ENCODE data around the gene ICAM5.
"Not testable (repeated sequence)": the region's sequence is repeated elsewhere in the genome, so short reads cannot be mapped to it uniquely, and the experiment has no call there.

Gene ICAM5

DNA sequence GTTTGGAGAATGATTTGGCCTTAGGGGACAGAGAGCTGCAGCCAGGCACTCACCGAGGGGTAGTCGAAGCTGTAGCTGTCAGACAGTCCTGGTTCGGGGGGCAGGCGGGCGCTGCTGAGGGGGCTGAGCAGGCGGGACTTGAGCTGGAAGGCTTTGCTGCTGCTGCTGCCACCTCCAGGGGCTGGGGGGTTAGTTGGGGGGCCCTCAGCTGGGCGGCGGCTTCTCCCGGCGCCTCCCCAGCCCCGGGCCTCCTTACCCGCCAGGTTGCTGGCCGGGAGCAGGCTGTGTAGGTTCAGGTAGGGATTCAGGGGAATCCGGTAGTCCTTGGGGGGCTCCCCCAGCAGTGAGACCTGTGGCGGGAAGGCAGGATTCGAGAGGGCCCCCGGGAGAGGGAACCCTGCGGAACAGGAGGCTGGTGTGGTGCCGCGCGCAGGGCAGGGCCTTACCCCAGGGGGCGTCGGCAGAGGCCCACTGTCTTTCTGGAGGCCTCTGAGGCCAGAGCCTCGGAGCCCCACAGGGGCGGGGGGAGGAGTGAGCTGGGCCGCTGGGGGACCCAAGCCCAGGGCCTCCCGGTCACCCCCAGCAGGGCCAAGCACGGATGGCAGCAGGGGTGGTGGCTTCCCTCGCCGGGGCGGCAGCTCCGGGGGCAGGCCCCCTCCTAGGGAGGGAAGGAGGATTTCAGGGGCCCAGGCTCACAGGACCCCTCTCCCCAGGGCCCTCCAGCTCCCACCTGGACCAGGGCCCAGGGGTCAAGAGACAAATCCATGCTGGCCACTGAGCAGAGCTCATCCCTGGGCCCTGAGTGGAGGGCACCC, 31.1 kb downstream of the ICAM5 start:
- no peak for DNase-seq (ENCODE audit: low read depth)

- no peak for DNase-seq (ENCODE audit: low read depth)
Observed at GRCh38 chr19:10321417-10321797, 31.7 kb downstream of the ICAM5 start.

DNA sequence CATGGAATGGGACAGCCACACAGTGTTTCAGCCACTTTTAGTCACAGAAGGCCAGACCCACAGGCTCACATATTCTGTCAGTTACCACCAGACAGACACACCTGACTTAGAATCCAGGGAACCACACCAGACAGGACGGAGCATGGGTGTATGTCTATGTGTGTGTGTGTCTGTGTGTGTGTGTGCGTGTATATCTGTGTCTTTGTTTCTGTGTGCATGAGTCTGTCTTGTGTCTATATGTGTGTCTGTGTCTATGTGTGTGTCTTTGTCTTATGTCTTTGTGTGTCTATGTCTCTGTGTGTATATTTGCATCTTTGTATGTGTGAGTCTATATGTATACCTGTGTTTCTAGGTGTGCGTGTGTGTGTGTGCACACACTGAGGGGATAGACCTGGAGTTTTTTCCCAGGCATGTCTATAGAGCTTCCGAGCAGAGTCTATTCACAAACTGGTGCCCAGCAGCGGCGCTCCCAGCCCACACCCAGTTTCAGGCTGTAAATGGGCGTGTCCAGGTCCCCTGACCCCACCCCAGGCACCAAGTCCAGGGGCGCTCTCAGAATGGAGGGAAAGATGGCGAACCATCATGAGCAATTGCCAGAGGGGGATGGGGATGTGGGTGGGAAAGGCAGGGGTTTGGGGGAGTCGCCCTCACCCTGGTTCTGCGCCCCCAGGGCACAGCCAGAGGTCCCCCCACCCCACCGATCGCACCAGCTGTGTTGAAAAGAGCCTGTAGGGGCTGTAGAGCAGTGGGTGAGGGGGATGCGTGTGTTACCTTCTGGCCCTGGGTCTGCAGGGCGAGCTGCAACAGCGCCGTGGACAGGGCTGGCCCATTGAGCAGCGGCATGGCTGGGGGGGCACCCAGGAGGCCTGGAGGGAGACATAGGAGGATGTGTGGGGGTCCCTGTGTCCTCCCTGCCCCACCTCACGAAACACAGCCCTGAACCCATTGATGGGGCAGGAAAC, 32.4 kb downstream of the ICAM5 start:
- DNase-seq (ENCODE audit: low read depth): no peak

DNA sequence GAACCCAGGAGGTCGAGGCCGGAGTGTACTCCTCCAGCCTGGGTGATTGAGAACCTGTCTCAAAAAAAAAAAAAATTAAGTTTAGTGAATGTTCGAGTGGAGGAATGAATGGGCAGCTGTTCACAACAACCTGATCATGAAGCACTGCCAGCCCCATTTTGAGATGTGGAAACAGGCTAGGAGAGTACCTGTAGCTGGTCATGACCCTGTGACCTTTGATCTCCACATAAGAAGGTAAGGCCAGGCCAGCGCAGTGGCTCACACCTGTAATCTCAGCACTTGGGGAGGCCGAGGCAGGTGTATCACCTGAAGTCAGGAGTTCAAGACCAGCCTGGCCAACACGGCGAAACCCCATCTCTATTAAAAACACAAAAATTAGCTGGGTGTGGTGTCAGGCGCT, 36.0 kb downstream of the ICAM5 start:
- no peak for DNase-seq (ENCODE audit: low read depth)

DNA sequence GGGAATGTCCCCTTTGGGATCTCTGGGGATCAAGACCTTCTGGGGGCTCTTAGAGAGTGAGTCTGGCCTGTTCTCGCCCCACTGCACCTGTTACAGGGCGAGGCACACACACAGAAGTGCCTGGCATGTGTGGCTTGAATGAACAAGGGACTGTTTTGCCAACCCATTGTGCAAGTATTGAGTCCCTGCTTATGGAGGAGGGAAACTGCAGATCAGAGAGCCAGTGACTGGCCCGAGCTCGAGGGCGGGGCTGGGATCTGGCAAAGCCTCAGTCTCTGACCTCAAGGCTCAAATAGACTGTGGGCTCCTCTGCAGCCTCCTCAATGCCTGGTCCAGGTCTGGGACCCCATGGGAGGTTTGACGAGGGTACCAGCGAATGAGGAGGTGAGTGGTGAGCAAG, 38.0 kb downstream of the ICAM5 start:
- DNase-seq (ENCODE audit: low read depth): no peak

DNA sequence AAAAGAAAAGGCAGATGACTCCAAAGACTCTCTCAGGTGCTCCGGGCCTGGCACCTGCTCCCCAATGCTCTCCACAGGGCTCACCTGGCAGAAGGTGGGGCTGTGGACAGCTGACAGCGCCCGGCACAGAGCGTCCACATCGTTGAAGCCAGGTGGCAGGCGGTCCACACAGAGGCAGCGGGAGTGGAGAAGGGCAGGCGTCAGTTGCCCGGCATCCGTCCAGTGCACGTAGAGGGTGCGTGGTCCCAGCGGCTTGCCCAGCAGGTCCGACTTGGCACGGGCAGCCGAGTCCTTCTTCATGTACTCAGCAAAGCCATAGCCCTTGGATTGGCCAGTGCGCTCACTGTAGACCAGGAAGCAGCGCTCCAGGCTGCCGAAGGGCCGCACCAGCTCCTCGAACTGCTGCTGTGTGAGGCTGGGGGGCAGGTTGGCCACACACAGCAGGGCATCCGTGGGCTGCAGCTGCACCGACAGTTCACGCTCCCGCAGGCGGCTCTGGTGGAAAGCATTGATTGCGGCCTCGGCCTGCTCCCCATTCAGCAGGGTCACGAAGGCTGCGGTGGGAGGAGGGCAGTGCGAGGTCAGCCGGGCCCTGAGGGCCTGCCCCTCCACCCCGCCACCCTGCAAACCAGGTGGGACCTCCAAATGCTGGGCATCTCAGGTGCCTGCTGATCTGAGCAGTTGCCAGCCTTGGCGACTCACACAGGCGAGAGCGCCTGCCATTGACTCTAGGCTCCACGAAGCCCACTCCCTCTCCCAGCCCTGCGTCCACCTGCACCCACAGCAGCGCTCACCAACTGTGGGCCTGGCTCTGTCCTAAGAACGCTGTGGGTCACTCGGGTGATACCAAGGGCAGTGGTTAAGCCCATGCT, 39.0 kb downstream of the ICAM5 start:
- no peak for DNase-seq (ENCODE audit: low read depth)

DNA sequence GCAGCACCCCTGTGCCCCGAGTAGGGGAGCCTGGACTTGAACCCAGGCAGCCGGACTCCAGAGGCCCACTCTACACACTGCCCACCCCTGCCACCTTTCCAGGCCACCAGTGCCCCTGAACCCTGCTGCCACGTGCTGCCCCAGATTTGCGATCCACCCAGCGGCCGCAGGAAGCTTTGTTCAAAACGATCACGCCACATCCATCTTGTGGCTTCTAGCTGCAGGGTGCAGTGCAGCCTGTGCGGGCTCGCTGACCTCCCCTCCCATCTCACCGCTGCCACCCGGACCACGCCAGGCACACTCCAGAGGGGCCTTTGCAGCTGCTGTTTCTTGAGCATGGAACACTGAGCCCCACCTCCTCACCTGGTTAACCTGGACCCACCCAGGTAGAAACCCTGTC, 39.8 kb downstream of the ICAM5 start:
- DNase-seq (ENCODE audit: low read depth): no peak

GRCh38 chr19:10332158-10332964, 42.6 kb downstream of the ICAM5 start:
- DNase-seq (ENCODE audit: low read depth): no peak

GRCh38 chr19:10332965-10333757, 43.4 kb downstream of the ICAM5 start, which contains the start of gene RAVER1:
RAVER1 (minus strand) TSS chr19:10333529; CDS start chr19:10333507, 22 bp downstream.
- peak; percentile 98 for DNase-seq (ENCODE audit: low read depth)

- no peak for DNase-seq (ENCODE audit: low read depth)
Observed at GRCh38 chr19:10333758-10334587, 44.2 kb downstream of the ICAM5 start.

- peak; percentile 67 for DNase-seq (ENCODE audit: low read depth)
Observed at GRCh38 chr19:10334588-10335351, 45.0 kb downstream of the ICAM5 start.

DNA sequence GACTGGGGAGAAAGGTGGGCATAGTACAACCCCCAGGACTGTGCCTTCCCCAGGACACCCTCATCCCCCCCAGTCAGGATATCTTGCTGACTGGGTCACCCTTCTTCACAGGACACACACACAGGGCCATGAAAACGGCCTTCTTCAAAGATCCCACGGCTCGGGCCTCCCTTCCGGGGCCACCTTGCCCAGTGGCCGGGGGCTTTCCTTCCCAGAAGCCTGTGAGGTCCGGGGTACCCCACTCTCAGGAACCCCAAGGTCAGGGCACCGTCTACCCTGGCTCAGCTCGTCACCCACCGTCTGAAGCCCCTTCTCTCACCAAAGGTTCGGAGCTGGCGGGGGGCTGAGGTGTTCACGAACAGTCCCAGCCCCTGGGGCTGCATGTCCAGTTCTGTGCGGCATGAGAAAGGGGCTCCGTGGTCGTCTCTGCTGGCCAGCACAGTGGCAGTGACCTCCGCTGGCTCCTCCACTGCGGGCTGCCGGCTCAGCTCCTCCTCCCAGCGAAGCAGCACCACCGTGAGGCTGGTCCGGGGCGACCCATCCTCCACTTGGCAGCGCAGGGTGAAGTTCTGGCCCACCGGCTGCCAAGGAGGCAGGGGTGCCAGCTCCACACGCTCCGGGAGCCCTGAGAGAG, 45.7 kb downstream of the ICAM5 start:
- no peak for DNase-seq (ENCODE audit: low read depth)

- DNase-seq (ENCODE audit: low read depth): not testable (repeated sequence)
Observed at GRCh38 chr19:10336725-10337124, 47.0 kb downstream of the ICAM5 start.

- no peak for DNase-seq (ENCODE audit: low read depth)
Observed at GRCh38 chr19:10338940-10339339, 49.2 kb downstream of the ICAM5 start.

GRCh38 chr19:10339380-10339960, 49.7 kb downstream of the ICAM5 start, which contains the start of gene ICAM3:
ICAM3 (minus strand) TSS chr19:10339624; CDS start chr19:10339614, 10 bp downstream.
- peak; percentile 68 for DNase-seq (ENCODE audit: low read depth)

DNA sequence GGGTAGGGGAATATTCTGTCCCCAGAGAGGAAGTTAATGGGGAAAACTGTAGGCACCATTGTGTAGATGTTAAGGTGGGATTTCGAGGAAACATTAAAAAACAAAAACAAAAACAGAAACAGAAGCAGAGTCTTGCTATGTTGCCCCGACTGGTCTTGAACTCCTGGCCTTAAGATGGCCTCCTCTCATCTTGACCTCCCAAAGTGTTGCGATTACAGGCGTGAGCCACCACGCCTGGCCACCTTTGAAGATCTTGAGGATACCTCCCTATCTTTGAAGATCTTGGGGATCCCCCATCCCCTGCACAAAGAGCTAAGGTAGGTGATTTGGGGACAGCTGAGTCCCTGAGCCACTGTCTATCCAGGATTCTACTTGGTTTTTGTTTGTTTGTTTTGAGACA, 50.2 kb downstream of the ICAM5 start:
- DNase-seq (ENCODE audit: low read depth): no peak

- DNase-seq (ENCODE audit: low read depth): no peak
Observed at GRCh38 chr19:10343495-10343894, 53.7 kb downstream of the ICAM5 start.

GRCh38 chr19:10344780-10345179, 55.0 kb downstream of the ICAM5 start:
- DNase-seq (ENCODE audit: low read depth): no peak
